ENCODE results near the gene EFCAB12. TPM values are rescaled to one million over a fixed set of nuclear protein-coding genes. Genes with fewer than 3 reads are reported as not detected.

Gene EFCAB12
- total RNA-seq, 2 experiments from 2014 or later: 1.1 to 2.5 TPM

DNA sequence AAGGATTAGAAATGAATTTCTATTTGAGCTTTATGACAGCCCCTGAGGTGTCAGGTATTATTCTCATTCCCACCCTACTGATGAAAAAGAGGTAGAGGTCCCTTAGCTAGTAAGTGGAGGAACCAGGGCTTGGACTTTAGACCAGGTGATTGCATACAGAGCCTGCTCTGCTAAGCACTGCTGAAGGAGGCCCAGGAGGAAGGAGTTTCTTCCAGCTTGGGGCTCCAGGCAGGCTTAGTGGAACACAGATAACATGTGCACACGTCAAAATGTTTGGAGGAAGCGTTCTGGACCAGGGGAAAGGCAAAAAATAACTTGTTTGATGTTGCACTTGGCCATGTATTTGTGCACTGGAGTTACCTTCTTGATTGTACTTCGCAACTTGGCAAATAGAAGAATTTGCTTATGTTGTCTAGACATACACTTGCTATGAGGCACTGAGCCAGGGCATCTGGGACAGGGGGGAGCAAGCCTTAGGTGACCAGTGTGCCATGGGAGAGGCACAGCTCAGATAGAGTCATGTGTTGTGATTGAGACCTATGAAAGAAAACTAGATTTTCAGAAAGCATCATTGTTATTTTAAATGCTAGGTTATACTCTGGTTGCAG lies 34.0 kb upstream of the EFCAB12 start:
- Histone ChIP-seq H3K36me3 (ENCODE audit: insufficient read depth, low read length) (peaks cover 3% of the 10 kb centered on the region; the same call in 1 of the 2 replicates), H3K4me1 (ENCODE audit: insufficient read depth, low read length, poor library complexity, severe bottlenecking) (no peaks in the 10 kb centered on the region), H4K20me1 (ENCODE audit: insufficient read depth, low read length) (no peaks in the 10 kb centered on the region), H3K9me3 (ENCODE audit: low read length) (no peaks in the 10 kb centered on the region), H3K9me2 (ENCODE audit: insufficient read depth, low read length) (no peaks in the 10 kb centered on the region), H3K27ac (ENCODE audit: low read depth, low read length, poor library complexity, severe bottlenecking) (no peak overlapping the region), H3K79me2 (ENCODE audit: insufficient read depth, low read depth, low read length) (no peaks in the 10 kb centered on the region), H2AFZ (ENCODE audit: low read length) (no peak overlapping the region), H3K4me2 (ENCODE audit: low read length) (no peak overlapping the region), H3K4me3 (ENCODE audit: low read depth, low read length, poor library complexity, severe bottlenecking) (no peak overlapping the region)
- CTCF ChIA-PET (ENCODE audit: unreplicated experiment): no interaction called here
- BruUV-seq (replicated peaks): no TSS peak
- intact Hi-C loops (cut with micrococcal nuclease; ENCODE audit: unreplicated experiment): no loop called here
- DNase-seq (ENCODE audit: low spot score): no peak
- POLR2A ChIA-PET: interaction anchor here (1.8 kb wide), 1 partner anchor 10 kb away, joined by 5 read pairs; no protein-coding TSS in a partner anchor
- TF ChIP-seq, protein P1, sequence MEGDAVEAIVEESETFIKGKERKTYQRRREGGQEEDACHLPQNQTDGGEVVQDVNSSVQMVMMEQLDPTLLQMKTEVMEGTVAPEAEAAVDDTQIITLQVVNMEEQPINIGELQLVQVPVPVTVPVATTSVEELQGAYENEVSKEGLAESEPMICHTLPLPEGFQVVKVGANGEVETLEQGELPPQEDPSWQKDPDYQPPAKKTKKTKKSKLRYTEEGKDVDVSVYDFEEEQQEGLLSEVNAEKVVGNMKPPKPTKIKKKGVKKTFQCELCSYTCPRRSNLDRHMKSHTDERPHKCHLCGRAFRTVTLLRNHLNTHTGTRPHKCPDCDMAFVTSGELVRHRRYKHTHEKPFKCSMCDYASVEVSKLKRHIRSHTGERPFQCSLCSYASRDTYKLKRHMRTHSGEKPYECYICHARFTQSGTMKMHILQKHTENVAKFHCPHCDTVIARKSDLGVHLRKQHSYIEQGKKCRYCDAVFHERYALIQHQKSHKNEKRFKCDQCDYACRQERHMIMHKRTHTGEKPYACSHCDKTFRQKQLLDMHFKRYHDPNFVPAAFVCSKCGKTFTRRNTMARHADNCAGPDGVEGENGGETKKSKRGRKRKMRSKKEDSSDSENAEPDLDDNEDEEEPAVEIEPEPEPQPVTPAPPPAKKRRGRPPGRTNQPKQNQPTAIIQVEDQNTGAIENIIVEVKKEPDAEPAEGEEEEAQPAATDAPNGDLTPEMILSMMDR (conservative IDR thresholded peaks at IDR 0.05; ENCODE audit: low read length): no peak
- TF ChIP-seq EZH2phosphoT487 (IDR thresholded peaks at IDR 0.05; ENCODE audit: borderline replicate concordance, low read depth, low read length): no peak

DNA sequence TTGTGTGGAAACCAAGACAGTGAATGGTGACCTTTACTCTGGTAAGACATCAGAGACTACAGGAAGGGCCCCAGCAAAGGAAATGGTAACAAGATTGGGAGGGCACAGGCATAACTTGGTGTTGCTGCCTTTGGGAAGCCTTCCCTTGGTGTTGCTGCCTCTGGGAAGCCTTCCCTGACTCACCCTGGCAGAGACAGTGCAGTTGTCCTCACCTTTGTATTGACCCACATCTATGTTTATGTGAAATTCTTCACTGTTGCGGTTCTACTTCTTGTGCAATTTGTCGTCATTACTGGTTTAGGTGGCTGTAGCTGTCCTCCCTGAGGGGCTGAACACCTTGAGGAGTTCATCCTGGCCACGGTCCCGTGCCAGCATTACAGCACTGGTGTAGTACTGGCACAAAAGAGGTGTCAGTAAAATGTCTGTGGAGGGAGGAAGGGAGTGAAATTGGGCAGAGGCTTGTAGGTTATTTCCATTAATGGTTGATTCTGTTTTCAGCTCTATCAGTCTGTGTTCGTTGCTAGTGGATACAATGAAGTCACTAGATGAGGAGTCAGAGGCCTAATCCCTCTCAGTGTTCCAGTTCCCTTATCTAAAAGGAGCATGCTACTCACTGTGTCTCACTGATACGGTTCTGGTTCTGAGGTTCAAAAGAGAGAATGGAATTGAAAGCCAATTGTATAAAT lies 33.2 kb upstream of the EFCAB12 start:
- ChIA-PET CTCF (ENCODE audit: unreplicated experiment) (no interaction called here), POLR2A (interaction anchor here (1.8 kb wide), 1 partner anchor 10 kb away, joined by 5 read pairs; no protein-coding TSS in a partner anchor)
- peaks cover 3% of the 10 kb centered on the region; the same call in 1 of the 2 replicates for H3K36me3 ChIP-seq (ENCODE audit: insufficient read depth, low read length)
- H3K9me3 ChIP-seq (ENCODE audit: low read length): no peaks in the 10 kb centered on the region
- no peaks in the 10 kb centered on the region for H3K9me2 ChIP-seq (ENCODE audit: insufficient read depth, low read length)
- no peak for TF ChIP-seq EZH2phosphoT487 (IDR thresholded peaks at IDR 0.05; ENCODE audit: borderline replicate concordance, low read depth, low read length)
- TF ChIP-seq, protein P1 (conservative IDR thresholded peaks at IDR 0.05; ENCODE audit: low read length): no peak
- DNase-seq (ENCODE audit: low spot score): no peak
- H3K79me2 ChIP-seq (ENCODE audit: insufficient read depth, low read depth, low read length): no peaks in the 10 kb centered on the region
- intact Hi-C loops (cut with micrococcal nuclease; ENCODE audit: unreplicated experiment): no loop called here
- H3K4me3 ChIP-seq (ENCODE audit: low read depth, low read length, poor library complexity, severe bottlenecking): no peak overlapping the region
- no peak overlapping the region for H3K27ac ChIP-seq (ENCODE audit: low read depth, low read length, poor library complexity, severe bottlenecking)
- no peaks in the 10 kb centered on the region for H4K20me1 ChIP-seq (ENCODE audit: insufficient read depth, low read length)
- no TSS peak for BruUV-seq (replicated peaks)
- no peak overlapping the region for H2AFZ ChIP-seq (ENCODE audit: low read length)
- no peaks in the 10 kb centered on the region for H3K4me1 ChIP-seq (ENCODE audit: insufficient read depth, low read length, poor library complexity, severe bottlenecking)
- H3K4me2 ChIP-seq (ENCODE audit: low read length): no peak overlapping the region

DNA sequence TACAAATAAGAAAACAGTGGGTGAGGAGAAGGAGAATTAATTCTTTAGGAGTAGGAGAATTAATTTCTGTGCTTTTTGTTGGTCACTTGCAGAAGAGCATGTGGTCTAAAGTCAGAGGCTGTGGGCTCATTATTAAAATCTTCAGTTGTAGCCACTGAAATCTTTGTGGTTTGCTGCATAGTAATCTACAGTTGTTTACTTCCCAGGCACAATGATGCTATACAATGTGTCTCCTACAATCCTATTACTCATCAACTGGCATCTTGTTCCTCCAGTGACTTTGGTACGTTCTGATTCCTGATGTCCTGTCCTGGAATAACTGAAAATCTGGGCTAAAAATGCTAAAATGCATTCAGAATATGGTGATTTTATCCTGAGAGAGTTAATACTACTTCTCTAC lies 32.6 kb upstream of the EFCAB12 start:
- CTCF ChIA-PET (ENCODE audit: unreplicated experiment): interaction anchor here (0.6 kb wide), 1 partner anchor 489 kb away, joined by 3 read pairs; no protein-coding TSS in a partner anchor
- Histone ChIP-seq H2AFZ (ENCODE audit: low read length) (no peak overlapping the region), H4K20me1 (ENCODE audit: insufficient read depth, low read length) (no peaks in the 10 kb centered on the region), H3K4me1 (ENCODE audit: insufficient read depth, low read length, poor library complexity, severe bottlenecking) (no peaks in the 10 kb centered on the region), H3K9me3 (ENCODE audit: low read length) (no peaks in the 10 kb centered on the region), H3K79me2 (ENCODE audit: insufficient read depth, low read depth, low read length) (no peaks in the 10 kb centered on the region), H3K9me2 (ENCODE audit: insufficient read depth, low read length) (no peaks in the 10 kb centered on the region), H3K27ac (ENCODE audit: low read depth, low read length, poor library complexity, severe bottlenecking) (no peak overlapping the region), H3K4me3 (ENCODE audit: low read depth, low read length, poor library complexity, severe bottlenecking) (no peak overlapping the region), H3K4me2 (ENCODE audit: low read length) (no peak overlapping the region), H3K36me3 (ENCODE audit: insufficient read depth, low read length) (peaks cover 3% of the 10 kb centered on the region; the same call in 1 of the 2 replicates)
- no peak for DNase-seq (ENCODE audit: low spot score)
- POLR2A ChIA-PET: interaction anchor here (1.4 to 1.8 kb wide), 2 partner anchors 11 kb away, joined by 3 to 5 read pairs; no protein-coding TSS in a partner anchor
- TF ChIP-seq, protein P1 (conservative IDR thresholded peaks at IDR 0.05; ENCODE audit: low read length): no peak
- no peak for TF ChIP-seq EZH2phosphoT487 (IDR thresholded peaks at IDR 0.05; ENCODE audit: borderline replicate concordance, low read depth, low read length)
- intact Hi-C loops (cut with micrococcal nuclease; ENCODE audit: unreplicated experiment): no loop called here
- BruUV-seq (replicated peaks): no TSS peak
